ENCODE measurements around the gene SOX6.

- TF ChIP-seq CTCF (IDR thresholded peaks at IDR 0.05; ENCODE audit: low read depth, low read length) (no peak), EZH2phosphoT487 (IDR thresholded peaks at IDR 0.05; ENCODE audit: low read depth) (no peak)
Measured at GRCh38 chr11:16286095-16286494, 70.3 kb downstream of the SOX6 start.
